ENCODE data around the gene EXOC5. TPM values are rescaled to one million over a fixed set of nuclear protein-coding genes. Genes with fewer than 3 reads are reported as not detected.

Gene EXOC5
- total RNA-seq, 1 donor from 2014 or later = 53.8 TPM

GRCh38 chr14:57299511-57299910, 30.8 kb upstream of the EXOC5 start:
- Mint-ChIP-seq H3K27ac (no peak overlapping the region), H3K4me3 (no peak overlapping the region), H3K4me1 (no peaks in the 10 kb centered on the region), H3K36me3 (ENCODE audit: low read depth) (no peaks in the 10 kb centered on the region), H3K9me3 (no peaks in the 10 kb centered on the region), H3K27me3 (peaks cover under 1% of the 10 kb centered on the region)
- POLR2A ChIA-PET = no interaction called here
- ATAC-seq (ENCODE audit: low read depth) = no peak
- intact Hi-C loops (cut with micrococcal nuclease) = loop anchor here (10.0 kb wide), 1 partner anchor 235 kb away; no protein-coding TSS in a partner anchor
- no peak for DNase-seq
- TF ChIP-seq CTCF (IDR thresholded peaks at IDR 0.05) = no peak
- CTCF ChIA-PET = interaction anchor here (1.7 kb wide), 1 partner anchor 808 kb away, joined by 5 read pairs; no protein-coding TSS in a partner anchor

GRCh38 chr14:57297852-57298251, 29.1 kb upstream of the EXOC5 start:
- no peaks in the 10 kb centered on the region for H3K9me3 Mint-ChIP-seq
- H3K4me3 Mint-ChIP-seq = no peak overlapping the region
- DNase-seq (no peak), ATAC-seq (ENCODE audit: low read depth) (no peak)
- H3K36me3 Mint-ChIP-seq (ENCODE audit: low read depth) = no peaks in the 10 kb centered on the region
- no peaks in the 10 kb centered on the region for H3K27me3 Mint-ChIP-seq
- H3K27ac Mint-ChIP-seq = no peak overlapping the region
- H3K4me1 Mint-ChIP-seq = no peaks in the 10 kb centered on the region
- ChIA-PET CTCF (interaction anchor here (0.9 kb wide), 1 partner anchor 808 kb away, joined by 3 read pairs; no protein-coding TSS in a partner anchor), POLR2A (no interaction called here)
- no peak for TF ChIP-seq CTCF (IDR thresholded peaks at IDR 0.05)
- intact Hi-C loops (cut with micrococcal nuclease) = loop anchor here (10.0 kb wide), 1 partner anchor 233 kb away; no protein-coding TSS in a partner anchor

DNA sequence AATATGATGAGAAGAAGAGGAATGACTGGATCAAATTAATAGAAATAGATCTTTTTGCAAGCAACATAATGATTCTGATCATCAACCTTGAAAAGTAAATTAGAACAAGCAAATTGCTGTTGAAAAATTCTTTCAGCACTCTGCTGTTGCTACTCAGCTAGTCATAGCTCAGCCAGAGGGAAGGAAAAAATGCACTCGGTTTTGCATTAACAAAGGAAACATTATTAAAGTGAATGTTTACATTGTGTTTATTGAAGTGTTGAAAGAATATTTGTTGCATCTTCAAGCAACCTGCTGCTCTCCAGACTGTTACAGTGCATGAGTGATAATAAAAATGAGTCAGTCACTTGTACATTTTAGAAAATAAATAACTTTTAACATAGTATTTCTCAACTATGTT, 26.5 kb upstream of the EXOC5 start:
- Mint-ChIP-seq H3K4me3 (no peak overlapping the region), H3K36me3 (ENCODE audit: low read depth) (peaks cover 17% of the 10 kb centered on the region), H3K4me1 (no peaks in the 10 kb centered on the region), H3K27ac (no peak overlapping the region), H3K9me3 (no peaks in the 10 kb centered on the region), H3K27me3 (no peaks in the 10 kb centered on the region)
- intact Hi-C loops (cut with micrococcal nuclease) = loop anchor here (10.0 kb wide), 1 partner anchor 230 kb away; no protein-coding TSS in a partner anchor
- TF ChIP-seq CTCF (IDR thresholded peaks at IDR 0.05) = no peak
- ATAC-seq (ENCODE audit: low read depth) (no peak), DNase-seq (no peak)
- ChIA-PET CTCF (interaction anchor here (0.6 to 3.0 kb wide), 2 partner anchors 805 to 1973 kb away, joined by 3 to 11 read pairs; no protein-coding TSS in a partner anchor), POLR2A (no interaction called here)

- no peak for TF ChIP-seq CTCF (IDR thresholded peaks at IDR 0.05)
- H3K4me3 Mint-ChIP-seq = no peak overlapping the region
- no peak for DNase-seq
- intact Hi-C loops (cut with micrococcal nuclease) = loop anchor here (1.0 to 10.0 kb wide), 3 partner anchors 67 to 804 kb away; no protein-coding TSS in a partner anchor
- H3K27ac Mint-ChIP-seq = no peak overlapping the region
- H3K36me3 Mint-ChIP-seq (ENCODE audit: low read depth) = peaks cover 27% of the 10 kb centered on the region
- ATAC-seq (ENCODE audit: low read depth) = no peak
- POLR2A ChIA-PET = no interaction called here
- H3K27me3 Mint-ChIP-seq = no peaks in the 10 kb centered on the region
- CTCF ChIA-PET = interaction anchor here (0.9 to 3.0 kb wide), 2 partner anchors 95 to 804 kb away, joined by 3 to 11 read pairs; no protein-coding TSS in a partner anchor
- no peaks in the 10 kb centered on the region for H3K9me3 Mint-ChIP-seq
- no peaks in the 10 kb centered on the region for H3K4me1 Mint-ChIP-seq
Observed at GRCh38 chr14:57293866-57294837, 25.4 kb upstream of the EXOC5 start.
